NCI-H2196 (cell line): ENCODE measurements around the gene OSBPL1A.

Source experiments
- DNase-seq: peaks from one replicate; lab custom pipeline; 2025; ENCODE audit not compliant: unreplicated experiment; lab: John Stamatoyannopoulos, UW

Gene OSBPL1A

GRCh38 chr18:24138409-24138788, 259.2 kb downstream of the OSBPL1A start:
- DNase-seq, result no peak

GRCh38 chr18:24136967-24137373, 260.7 kb downstream of the OSBPL1A start:
- no peak for DNase-seq

GRCh38 chr18:24130494-24130893, 267.1 kb downstream of the OSBPL1A start:
- no peak for DNase-seq

GRCh38 chr18:24128700-24129099, 268.9 kb downstream of the OSBPL1A start:
- DNase-seq, result no peak

GRCh38 chr18:24127735-24128134, 269.9 kb downstream of the OSBPL1A start:
- DNase-seq, result no peak

GRCh38 chr18:24126155-24126961, 271.3 kb downstream of the OSBPL1A start:
- DNase-seq, result peak; percentile 10

- DNase-seq, result no peak
Measured at GRCh38 chr18:24121625-24122024, 276.0 kb downstream of the OSBPL1A start.

GRCh38 chr18:24120676-24121075, 276.9 kb downstream of the OSBPL1A start:
- no peak for DNase-seq

- DNase-seq, result peak; percentile 76
Measured at GRCh38 chr18:24118750-24119577, 278.7 kb downstream of the OSBPL1A start.

- no peak for DNase-seq
Measured at GRCh38 chr18:24115628-24116027, 282.0 kb downstream of the OSBPL1A start.

GRCh38 chr18:24114924-24115549, 282.6 kb downstream of the OSBPL1A start:
- DNase-seq, result no peak

GRCh38 chr18:24112874-24113615, 284.6 kb downstream of the OSBPL1A start:
- no peak for DNase-seq

- DNase-seq, result no peak
Measured at GRCh38 chr18:24112464-24112863, 285.2 kb downstream of the OSBPL1A start.
